Esophagus (tissue), 2 donors: ENCODE data around the gene FAM181A. TPM values are rescaled to one million over a fixed set of nuclear protein-coding genes. Genes with fewer than 3 reads are reported as not detected.

ENCODE experiments used
- H3K27ac ChIP-seq, 2 donors: one replicate each; pipeline ENCODE4 v1.5.1; 2013; ENCODE audit warnings: low read depth in 2 of 2, mild to moderate bottlenecking in 2 of 2, inconsistent platforms in 1 of 2, low read length in 1 of 2, moderate library complexity in 1 of 2
- H3K27me3 ChIP-seq, 2 donors: one replicate each; pipeline ENCODE4 v1.6.1; 2013; ENCODE audit warnings: low read length in 2 of 2, control low read depth in 1 of 2, mild to moderate bottlenecking in 1 of 2; ENCODE audit not compliant: insufficient read depth in 2 of 2, control insufficient read depth in 1 of 2
- H3K36me3 ChIP-seq, 2 donors: one replicate each; pipeline ENCODE4 v1.6.1; 2013; ENCODE audit warnings: low read length in 1 of 2; ENCODE audit not compliant: control insufficient read depth in 2 of 2, insufficient read depth in 2 of 2
- H3K4me1 ChIP-seq, 2 donors: one replicate each; pipeline ENCODE4 v1.6.1; 2013; ENCODE audit warnings: low read length in 1 of 2; ENCODE audit not compliant: control insufficient read depth in 2 of 2, insufficient read depth in 2 of 2
- H3K4me3 ChIP-seq, 2 donors: one replicate each; pipeline ENCODE4 v1.5.1; 2013; ENCODE audit warnings: low read length in 2 of 2, mild to moderate bottlenecking in 2 of 2, low read depth in 1 of 2, moderate library complexity in 1 of 2
- H3K9me3 ChIP-seq, 2 donors: one replicate each; pipeline ENCODE4 v1.6.1; 2013; ENCODE audit warnings: mild to moderate bottlenecking in 2 of 2, low read depth in 1 of 2, low read length in 1 of 2, moderate library complexity in 1 of 2; ENCODE audit not compliant: control insufficient read depth in 2 of 2, insufficient read depth in 1 of 2
- WGBS, 2 donors: extraction: QIAGEN DNeasy Blood & Tissue Kit; methylation state at CpG; one replicate each; pipeline ENCODE4 v1.1.7; 2013; 5-methylcytosine and 5-hydroxymethylcytosine counted together
- polyA plus RNA-seq, 2 donors: library from polyadenylated mRNA; stranded (reverse); fragments of 200-250 nt; gene quantifications; one replicate each; pipeline ENCODE4 v1.2.3, GENCODE V29; 2013
- donor health status: healthy with polysubstance abuse.
- donor health status: Bipolar disorder and iron deficiency.

FAM181A gene
- polyA plus RNA-seq, 2 donors = not detected

GRCh38 chr14:93915070-93915705 lies 12.0 kb upstream of the FAM181A start:
- H3K4me3 ChIP-seq = no peak overlapping the region
- H3K36me3 ChIP-seq = no peaks in the 10 kb centered on the region
- H3K4me1 ChIP-seq = peaks cover 0 to 3% of the 10 kb centered on the region in 2 donors
- H3K27ac ChIP-seq = no peak overlapping the region
- WGBS, 2 donors = 78 to 80% methylated on average over 14 of the region's 14 CpGs
- peaks cover 0 to 4% of the 10 kb centered on the region in 2 donors for H3K9me3 ChIP-seq
- H3K27me3 ChIP-seq = no peaks in the 10 kb centered on the region

- H3K4me3 ChIP-seq = no peak overlapping the region
- H3K36me3 ChIP-seq = no peaks in the 10 kb centered on the region
- H3K27ac ChIP-seq = no peak overlapping the region
- no peaks in the 10 kb centered on the region for H3K27me3 ChIP-seq
- H3K4me1 ChIP-seq = peaks cover 0 to 3% of the 10 kb centered on the region in 2 donors
- H3K9me3 ChIP-seq = peaks cover 0 to 4% of the 10 kb centered on the region in 2 donors
- 29 to 33% methylated on average over 2 of the region's 2 CpGs for WGBS, 2 donors
These were observed 11.3 kb upstream of the FAM181A start for GRCh38 chr14:93915800-93916199.

- WGBS, 2 donors = 49 to 62% methylated on average over 3 of the region's 3 CpGs
- Histone ChIP-seq H3K36me3 (no peaks in the 10 kb centered on the region), H3K27ac (no peak overlapping the region)
These were observed 10.6 kb upstream of the FAM181A start for GRCh38 chr14:93916498-93916897.

GRCh38 chr14:93917141-93917540 lies 10.0 kb upstream of the FAM181A start:
- Histone ChIP-seq H3K4me1 (peaks cover 0 to 3% of the 10 kb centered on the region in 2 donors), H3K36me3 (no peaks in the 10 kb centered on the region), H3K9me3 (peaks cover 0 to 4% of the 10 kb centered on the region in 2 donors), H3K27me3 (no peaks in the 10 kb centered on the region), H3K4me3 (no peak overlapping the region), H3K27ac (no peak overlapping the region)
- WGBS, 2 donors = 85 to 86% methylated on average over 7 of the region's 7 CpGs

More at GRCh38 chr14:93916498-93916897, 10.6 kb upstream of the FAM181A start:
- Histone ChIP-seq H3K9me3 (peaks cover 0 to 4% of the 10 kb centered on the region in 2 donors), H3K4me3 (no peak overlapping the region), H3K27me3 (no peaks in the 10 kb centered on the region), H3K4me1 (peaks cover 0 to 3% of the 10 kb centered on the region in 2 donors)

- Histone ChIP-seq H3K36me3 (no peaks in the 10 kb centered on the region), H3K9me3 (no peaks in the 10 kb centered on the region), H3K4me3 (no peak overlapping the region), H3K27ac (no peak overlapping the region), H3K27me3 (no peaks in the 10 kb centered on the region), H3K4me1 (no peaks in the 10 kb centered on the region)
- 86 to 87% methylated on average over 18 of the region's 18 CpGs for WGBS, 2 donors
These were observed 5.9 kb upstream of the FAM181A start for GRCh38 chr14:93921001-93921806.

GRCh38 chr14:93923626-93924025 lies 3.5 kb upstream of the FAM181A start:
- Histone ChIP-seq H3K4me1 (peaks cover 3% of the 10 kb centered on the region in 2 donors), H3K36me3 (no peaks in the 10 kb centered on the region), H3K27me3 (no peaks in the 10 kb centered on the region), H3K27ac (no peak overlapping the region), H3K9me3 (no peaks in the 10 kb centered on the region), H3K4me3 (no peak overlapping the region)
- WGBS, 2 donors = 87% methylated on average over 8 of the region's 8 CpGs

GRCh38 chr14:93924592-93925355 lies 2.4 kb upstream of the FAM181A start:
- Histone ChIP-seq H3K27ac (no peak overlapping the region), H3K27me3 (no peaks in the 10 kb centered on the region), H3K4me3 (no peak overlapping the region), H3K36me3 (no peaks in the 10 kb centered on the region), H3K4me1 (peaks cover 3 to 7% of the 10 kb centered on the region in 2 donors), H3K9me3 (no peaks in the 10 kb centered on the region)
- WGBS, 2 donors = 87 to 91% methylated on average over 14 of the region's 14 CpGs

- H3K4me1 ChIP-seq = peaks cover 3 to 7% of the 10 kb centered on the region in 2 donors
- H3K36me3 ChIP-seq = no peaks in the 10 kb centered on the region
- no peak overlapping the region for H3K4me3 ChIP-seq
- H3K9me3 ChIP-seq = no peaks in the 10 kb centered on the region
- WGBS, 2 donors = 81 to 85% methylated on average over 13 of the region's 13 CpGs
- H3K27ac ChIP-seq = no peak overlapping the region
- no peaks in the 10 kb centered on the region for H3K27me3 ChIP-seq
These were observed 1.7 kb upstream of the FAM181A start for GRCh38 chr14:93925374-93925895.

- Histone ChIP-seq H3K27me3 (no peaks in the 10 kb centered on the region), H3K4me3 (no peak overlapping the region), H3K36me3 (no peaks in the 10 kb centered on the region), H3K27ac (no peak overlapping the region), H3K4me1 (peaks cover 3 to 7% of the 10 kb centered on the region in 2 donors), H3K9me3 (no peaks in the 10 kb centered on the region)
- WGBS, 2 donors = 63 to 70% methylated on average over 17 to 21 of the region's 21 CpGs
These were observed 785 bp upstream of the FAM181A start for GRCh38 chr14:93926245-93926872.
